Upper lobe of left lung (tissue), 6 donors: ENCODE results near the gene ME1. TPM values are rescaled to one million over a fixed set of nuclear protein-coding genes. Genes with fewer than 3 reads are reported as not detected.

Experiments
- ATAC-seq, 2 donors: fragments of 200-7000 bp; cut with Tn5 transposase; one replicate each; pipeline ENCODE4 v1.9.1; 2022; ENCODE audit warnings: mild to moderate bottlenecking in 2 of 2, moderate library complexity in 2 of 2; ENCODE audit not compliant: low FRiP score in 2 of 2
- DNase-seq, 2 donors: peaks; one replicate each; pipeline ENCODE4 v3.0.0-alpha.2; 2019 to 2020
- H3K27ac ChIP-seq, 4 donors: fragments of 200-600 bp; sonication (generic); one replicate each; pipeline ENCODE4 v1.5.1; 2016 to 2019
- H3K27me3 ChIP-seq, 4 donors: fragments of 200-600 bp; sonication (generic); one replicate each; pipeline ENCODE4 v1.5.1; 2017 to 2019
- H3K36me3 ChIP-seq, 4 donors: fragments of 200-600 bp; sonication (generic); one replicate each; pipeline ENCODE4 v1.5.1; 2016 to 2019
- H3K4me1 ChIP-seq, 4 donors: fragments of 200-600 bp; sonication (generic); one replicate each; pipeline ENCODE4 v1.5.1; 2018 to 2019
- H3K4me3 ChIP-seq, 4 donors: fragments of 200-600 bp; sonication (generic); one replicate each; pipeline ENCODE4 v1.5.1; 2017 to 2019; ENCODE audit warnings: mild to moderate bottlenecking in 2 of 4, moderate library complexity in 1 of 4
- H3K9me3 ChIP-seq, 4 donors: fragments of 200-600 bp; sonication (generic); one replicate each; pipeline ENCODE4 v1.5.1; 2018 to 2019
- CTCF ChIP-seq, 6 experiments: fragments of 450-650 bp in 4 of 6; fragments of 200-600 bp in 2 of 6; sonication (generic) in 2 of 6; IDR thresholded peaks; one replicate each; pipeline ENCODE4 v1.5.1; 2016 to 2019; ENCODE audit warnings: antibody characterized with exemption in 6 of 6
- EP300 ChIP-seq, 4 donors: sonication (generic); formaldehyde crosslinking; IDR thresholded peaks; one replicate each; pipeline ENCODE4 v1.5.1; 2017; ENCODE audit warnings: antibody characterized with exemption in 4 of 4, control low read depth in 2 of 4
- POLR2A ChIP-seq, 4 donors: fragments of 450-650 bp; IDR thresholded peaks; one replicate each; pipeline ENCODE4 v1.5.1; 2016 to 2017; ENCODE audit warnings: antibody characterized with exemption in 4 of 4, mild to moderate bottlenecking in 2 of 4
- POLR2AphosphoS5 ChIP-seq, 2 donors: sonication (generic); formaldehyde crosslinking; IDR thresholded peaks; one replicate each; pipeline ENCODE4 v1.5.1; 2017; ENCODE audit warnings: antibody characterized with exemption in 2 of 2
- WGBS, 2 donors: methylation state at CpG; one replicate each; pipeline ENCODE4 v1.1.5; 2017 to 2018; 5-methylcytosine and 5-hydroxymethylcytosine counted together
- total RNA-seq, 6 donors: library from RNA; depleted of rRNA in 4 of 6; stranded (reverse); fragments of >200 nt in 4 of 6; gene quantifications; one replicate each; pipeline versions ENCODE4 v1.1.0 to v1.2.1, GENCODE V29; 2016 to 2021
- donor health status: DM: no; HTN: no; CAD: no; lungs with moderate emphysema.
- donor health status: DM: no; HTN: yes; CAD: no; lungs with severe emphysema.

Gene ME1
- total RNA-seq, 6 donors from 2014 or later = 12.0 to 16.8 (median 14.0) TPM

- H3K27me3 ChIP-seq = no peaks in the 10 kb centered on the region
- H3K27ac ChIP-seq = no peak overlapping the region
- no peak overlapping the region for H3K4me3 ChIP-seq
- WGBS, 2 donors = 84 to 92% methylated on average over 1 of the region's 1 CpG
- H3K4me1 ChIP-seq = no peaks in the 10 kb centered on the region
- DNase-seq (no peak), ATAC-seq (no peak)
- H3K36me3 ChIP-seq = no peaks in the 10 kb centered on the region
- no peaks in the 10 kb centered on the region for H3K9me3 ChIP-seq
- no peak for TF ChIP-seq POLR2AphosphoS5 (IDR thresholded peaks at IDR 0.05)
- no peak for TF ChIP-seq POLR2A (IDR thresholded peaks at IDR 0.05)
- TF ChIP-seq EP300 (IDR thresholded peaks at IDR 0.05) = no peak
- TF ChIP-seq CTCF (IDR thresholded peaks at IDR 0.05) = no peak
These were observed 209.6 kb downstream of the ME1 start for GRCh38 chr6:83221276-83221675.

GRCh38 chr6:83220121-83220520 is 210.7 kb downstream of the ME1 start:
- Histone ChIP-seq H3K4me3 (no peak overlapping the region), H3K27ac (no peak overlapping the region), H3K27me3 (no peaks in the 10 kb centered on the region), H3K4me1 (no peaks in the 10 kb centered on the region), H3K36me3 (no peaks in the 10 kb centered on the region), H3K9me3 (no peaks in the 10 kb centered on the region)
- ATAC-seq (no peak), DNase-seq (no peak)
- TF ChIP-seq CTCF (IDR thresholded peaks at IDR 0.05) = no peak
- no peak for TF ChIP-seq EP300 (IDR thresholded peaks at IDR 0.05)
- no peak for TF ChIP-seq POLR2AphosphoS5 (IDR thresholded peaks at IDR 0.05)
- no peak for TF ChIP-seq POLR2A (IDR thresholded peaks at IDR 0.05)

GRCh38 chr6:83218646-83219045 is 212.2 kb downstream of the ME1 start:
- Histone ChIP-seq H3K4me1 (no peaks in the 10 kb centered on the region), H3K36me3 (no peaks in the 10 kb centered on the region), H3K4me3 (no peak overlapping the region), H3K9me3 (no peaks in the 10 kb centered on the region), H3K27me3 (no peaks in the 10 kb centered on the region), H3K27ac (no peak overlapping the region)
- WGBS, 2 donors = 55 to 57% methylated on average over 3 of the region's 3 CpGs
- DNase-seq (no peak), ATAC-seq (no peak)
- TF ChIP-seq CTCF (IDR thresholded peaks at IDR 0.05) = no peak
- no peak for TF ChIP-seq POLR2AphosphoS5 (IDR thresholded peaks at IDR 0.05)
- TF ChIP-seq POLR2A (IDR thresholded peaks at IDR 0.05) = no peak
- TF ChIP-seq EP300 (IDR thresholded peaks at IDR 0.05) = no peak

GRCh38 chr6:83216806-83217205 is 214.0 kb downstream of the ME1 start:
- no peak for TF ChIP-seq EP300 (IDR thresholded peaks at IDR 0.05)
- Histone ChIP-seq H3K27me3 (no peaks in the 10 kb centered on the region), H3K4me3 (no peak overlapping the region), H3K4me1 (no peaks in the 10 kb centered on the region), H3K36me3 (no peaks in the 10 kb centered on the region), H3K9me3 (no peaks in the 10 kb centered on the region), H3K27ac (no peak overlapping the region)
- ATAC-seq = no peak
- DNase-seq = no peak

GRCh38 chr6:83215131-83216047 is 215.5 kb downstream of the ME1 start:
- ATAC-seq (peak; percentile 81 to 96), DNase-seq (peak in 1 of 2 donors; percentile 51)
- Histone ChIP-seq H3K4me1 (no peaks in the 10 kb centered on the region), H3K27ac (no peak overlapping the region), H3K27me3 (no peaks in the 10 kb centered on the region), H3K9me3 (no peaks in the 10 kb centered on the region), H3K36me3 (no peaks in the 10 kb centered on the region), H3K4me3 (no peak overlapping the region)
- WGBS, 2 donors = 35 to 38% methylated on average over 7 of the region's 7 CpGs
- TF ChIP-seq POLR2A (IDR thresholded peaks at IDR 0.05) = no peak
- TF ChIP-seq CTCF (IDR thresholded peaks at IDR 0.05) = peak; percentile 34 to 71 (median 57)
- no peak for TF ChIP-seq EP300 (IDR thresholded peaks at IDR 0.05)
